ENCODE data around the gene POU5F2. TPM values are rescaled to one million over a fixed set of nuclear protein-coding genes. Genes with fewer than 3 reads are reported as not detected.

The POU5F2 gene, protein sequence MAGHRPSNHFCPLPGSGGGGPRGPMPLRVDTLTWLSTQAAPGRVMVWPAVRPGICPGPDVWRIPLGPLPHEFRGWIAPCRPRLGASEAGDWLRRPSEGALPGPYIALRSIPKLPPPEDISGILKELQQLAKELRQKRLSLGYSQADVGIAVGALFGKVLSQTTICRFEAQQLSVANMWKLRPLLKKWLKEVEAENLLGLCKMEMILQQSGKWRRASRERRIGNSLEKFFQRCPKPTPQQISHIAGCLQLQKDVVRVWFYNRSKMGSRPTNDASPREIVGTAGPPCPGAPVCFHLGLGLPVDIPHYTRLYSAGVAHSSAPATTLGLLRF
- total RNA-seq (4.6 and 6.4 TPM in 2 replicates), polyA plus RNA-seq (0.06 and 0.12 TPM in 2 replicates), polyA minus RNA-seq (2.5 and 3.4 TPM in 2 replicates)
- total RNA-seq (2013): 3.2 TPM

DNA sequence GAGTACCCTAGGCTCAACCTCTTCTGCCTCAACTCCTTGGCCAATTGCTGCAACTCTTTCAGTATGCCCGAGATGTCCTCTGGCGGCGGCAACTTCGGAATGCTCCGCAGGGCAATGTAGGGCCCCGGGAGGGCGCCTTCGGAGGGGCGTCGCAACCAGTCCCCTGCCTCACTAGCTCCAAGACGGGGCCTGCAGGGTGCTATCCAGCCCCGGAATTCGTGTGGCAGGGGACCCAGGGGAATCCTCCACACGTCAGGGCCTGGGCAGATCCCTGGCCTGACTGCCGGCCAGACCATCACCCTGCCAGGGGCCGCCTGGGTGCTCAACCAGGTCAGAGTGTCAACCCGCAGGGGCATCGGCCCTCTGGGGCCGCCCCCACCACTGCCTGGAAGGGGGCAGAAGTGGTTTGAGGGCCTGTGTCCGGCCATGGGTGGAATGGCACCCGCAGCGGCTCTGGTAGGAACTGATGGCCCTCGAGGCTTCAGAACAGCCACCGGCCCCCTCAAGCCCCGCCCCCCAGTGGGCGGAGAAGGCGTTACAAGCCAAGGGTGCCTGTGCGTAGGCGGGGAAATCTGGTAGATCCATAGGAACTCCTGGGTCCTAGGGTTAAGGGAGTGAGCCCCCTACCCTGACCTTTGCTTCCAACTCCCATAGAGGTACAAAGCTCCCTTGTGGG lies at the start of gene POU5F2:
POU5F2 (minus strand) TSS at position 465 of the 676 bp plus-strand sequence; CDS start at position 428, 37 bp downstream.
- Histone ChIP-seq H3K4me3 (ENCODE audit: control extremely low read depth in 1 of 5, extremely low read depth in 1 of 5, insufficient read depth in 1 of 5, low read depth in 2 of 5, low read length in 4 of 5) (no peak within 1 kb of the TSS), H3K9me3 (ENCODE audit: control extremely low read depth in 1 of 3, control insufficient read depth in 2 of 3, insufficient read depth in 1 of 3, low read length in 2 of 3) (peaks cover 0 to 16% (median 5%) of the 10 kb centered on the region in 3 donors), H4K20me1 (ENCODE audit: control insufficient read depth, insufficient read depth, low read length, poor library complexity, severe bottlenecking) (no peaks in the 10 kb centered on the region), H3K27ac (ENCODE audit: low read length in 2 of 2) (no peak within 1 kb of the TSS), H2AFZ (ENCODE audit: insufficient read depth, low read depth, low read length, poor library complexity, severe bottlenecking) (no peak within 1 kb of the TSS), H3K36me3 (replicated peaks in 1 of 2; ENCODE audit: control extremely low read depth in 1 of 2, control insufficient read depth in 1 of 2, extremely low read depth in 1 of 2, insufficient read depth in 2 of 2, low read length in 1 of 2) (peaks cover 0 to 12% of the 10 kb centered on the region in 2 experiments), H3K4me1 (ENCODE audit: control insufficient read depth in 2 of 2, insufficient read depth in 2 of 2, low read length in 2 of 2) (no peaks in the 10 kb centered on the region), H3K79me2 (ENCODE audit: control insufficient read depth, insufficient read depth, low read length) (no peaks in the 10 kb centered on the region), H3K4me2 (replicated peaks; ENCODE audit: low read depth, low read length, poor library complexity, severe bottlenecking) (no peak within 1 kb of the TSS), H3K9ac (ENCODE audit: low read length) (no peak within 1 kb of the TSS), H3K27me3 (replicated peaks in 1 of 4; ENCODE audit: control extremely low read depth in 1 of 4, control insufficient read depth in 3 of 4, insufficient read depth in 4 of 4, low read length in 3 of 4) (no peaks in the 10 kb centered on the region)
- WGBS (ENCODE audit: insufficient coverage): 98% methylated on average over 23 of the region's 29 CpGs
- H3K4me1 Mint-ChIP-seq: no peaks in the 10 kb centered on the region
- H3K27ac Mint-ChIP-seq: no peak within 1 kb of the TSS
- no peak for DNase-seq
- ChIA-PET CTCF (no interaction called here), POLR2A (no interaction called here)
- peaks cover 2% of the 10 kb centered on the region for H3K9me3 Mint-ChIP-seq (ENCODE audit: insufficient read depth)
- TF ChIP-seq, protein P1, sequence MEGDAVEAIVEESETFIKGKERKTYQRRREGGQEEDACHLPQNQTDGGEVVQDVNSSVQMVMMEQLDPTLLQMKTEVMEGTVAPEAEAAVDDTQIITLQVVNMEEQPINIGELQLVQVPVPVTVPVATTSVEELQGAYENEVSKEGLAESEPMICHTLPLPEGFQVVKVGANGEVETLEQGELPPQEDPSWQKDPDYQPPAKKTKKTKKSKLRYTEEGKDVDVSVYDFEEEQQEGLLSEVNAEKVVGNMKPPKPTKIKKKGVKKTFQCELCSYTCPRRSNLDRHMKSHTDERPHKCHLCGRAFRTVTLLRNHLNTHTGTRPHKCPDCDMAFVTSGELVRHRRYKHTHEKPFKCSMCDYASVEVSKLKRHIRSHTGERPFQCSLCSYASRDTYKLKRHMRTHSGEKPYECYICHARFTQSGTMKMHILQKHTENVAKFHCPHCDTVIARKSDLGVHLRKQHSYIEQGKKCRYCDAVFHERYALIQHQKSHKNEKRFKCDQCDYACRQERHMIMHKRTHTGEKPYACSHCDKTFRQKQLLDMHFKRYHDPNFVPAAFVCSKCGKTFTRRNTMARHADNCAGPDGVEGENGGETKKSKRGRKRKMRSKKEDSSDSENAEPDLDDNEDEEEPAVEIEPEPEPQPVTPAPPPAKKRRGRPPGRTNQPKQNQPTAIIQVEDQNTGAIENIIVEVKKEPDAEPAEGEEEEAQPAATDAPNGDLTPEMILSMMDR (IDR thresholded peaks at IDR 0.05): no peak
- TF ChIP-seq EZH2 (IDR thresholded peaks at IDR 0.05; ENCODE audit: borderline replicate concordance, insufficient read depth, low read depth, low read length, poor library complexity, severe bottlenecking): no peak
- no peak within 1 kb of the TSS for H3K4me3 Mint-ChIP-seq
- intact Hi-C loops (cut with micrococcal nuclease): no loop called here
- no peak for ATAC-seq (ENCODE audit: low read depth)
- no peaks in the 10 kb centered on the region for H3K27me3 Mint-ChIP-seq

DNA sequence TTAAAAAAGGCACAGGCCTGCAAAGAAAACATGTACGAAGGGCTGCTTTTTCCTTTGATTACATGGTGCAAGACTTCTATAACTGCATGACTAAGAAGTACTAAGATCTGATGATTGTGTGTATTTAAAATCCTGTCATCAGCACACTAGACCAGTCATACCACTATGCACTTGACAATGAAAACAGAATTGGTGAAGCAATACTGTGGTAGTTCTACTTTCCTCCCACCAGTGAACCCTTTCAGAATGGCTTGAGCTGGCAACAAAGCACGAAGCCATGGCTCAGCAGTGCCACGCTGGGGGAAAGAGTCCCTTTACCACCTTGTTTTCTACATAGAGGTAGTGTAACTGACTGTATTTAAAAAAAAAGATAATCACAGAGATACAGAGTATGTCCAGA lies 49.0 kb upstream of the POU5F2 start:
- Mint-ChIP-seq H3K27ac (no peak overlapping the region), H3K9me3 (ENCODE audit: insufficient read depth) (no peaks in the 10 kb centered on the region), H3K4me1 (peaks cover 2% of the 10 kb centered on the region), H3K4me3 (no peak overlapping the region), H3K27me3 (no peaks in the 10 kb centered on the region)
- Histone ChIP-seq H3K27me3 (replicated peaks in 1 of 4; ENCODE audit: control extremely low read depth in 1 of 4, control insufficient read depth in 3 of 4, insufficient read depth in 4 of 4, low read length in 3 of 4) (no peaks in the 10 kb centered on the region), H3K36me3 (replicated peaks in 1 of 2; ENCODE audit: control extremely low read depth in 1 of 2, control insufficient read depth in 1 of 2, extremely low read depth in 1 of 2, insufficient read depth in 2 of 2, low read length in 1 of 2) (peaks cover 0 to 8% of the 10 kb centered on the region in 2 experiments), H3K4me2 (replicated peaks; ENCODE audit: low read depth, low read length, poor library complexity, severe bottlenecking) (no peak overlapping the region), H3K79me2 (ENCODE audit: control insufficient read depth, insufficient read depth, low read length) (no peaks in the 10 kb centered on the region), H3K4me3 (ENCODE audit: control extremely low read depth in 1 of 5, extremely low read depth in 1 of 5, insufficient read depth in 1 of 5, low read depth in 2 of 5, low read length in 4 of 5) (no peak overlapping the region), H3K9me3 (ENCODE audit: control extremely low read depth in 1 of 3, control insufficient read depth in 2 of 3, insufficient read depth in 1 of 3, low read length in 2 of 3) (no peaks in the 10 kb centered on the region), H4K20me1 (ENCODE audit: control insufficient read depth, insufficient read depth, low read length, poor library complexity, severe bottlenecking) (no peaks in the 10 kb centered on the region), H3K9ac (ENCODE audit: low read length) (no peak overlapping the region), H3K4me1 (ENCODE audit: control insufficient read depth in 2 of 2, insufficient read depth in 2 of 2, low read length in 2 of 2) (no peaks in the 10 kb centered on the region), H3K27ac (ENCODE audit: low read length in 2 of 2) (no peak overlapping the region), H2AFZ (ENCODE audit: insufficient read depth, low read depth, low read length, poor library complexity, severe bottlenecking) (no peak overlapping the region)
- no peak for TF ChIP-seq EZH2 (IDR thresholded peaks at IDR 0.05; ENCODE audit: borderline replicate concordance, insufficient read depth, low read depth, low read length, poor library complexity, severe bottlenecking)
- TF ChIP-seq, protein P1 (IDR thresholded peaks at IDR 0.05): no peak
- intact Hi-C loops (cut with micrococcal nuclease): no loop called here
- ATAC-seq (ENCODE audit: low read depth) (no peak), DNase-seq (no peak)
- WGBS (ENCODE audit: insufficient coverage): no CpG with 5 or more reads among the region's 3 CpGs
- ChIA-PET POLR2A (no interaction called here), CTCF (no interaction called here)

Measured in B cell (primary cell).